Fibroblast of the conjunctiva (primary cell): ENCODE measurements around the gene TAPT1.
"Not testable (repeated sequence)": the region's sequence is repeated elsewhere in the genome, so short reads cannot be mapped to it uniquely, and the experiment has no call there.

ENCODE experiments used
- DNase-seq: peaks from one replicate; pipeline ENCODE4 v3.0.0-alpha.2; 2010; ENCODE audit warnings: low read depth

The TAPT1 gene

DNA sequence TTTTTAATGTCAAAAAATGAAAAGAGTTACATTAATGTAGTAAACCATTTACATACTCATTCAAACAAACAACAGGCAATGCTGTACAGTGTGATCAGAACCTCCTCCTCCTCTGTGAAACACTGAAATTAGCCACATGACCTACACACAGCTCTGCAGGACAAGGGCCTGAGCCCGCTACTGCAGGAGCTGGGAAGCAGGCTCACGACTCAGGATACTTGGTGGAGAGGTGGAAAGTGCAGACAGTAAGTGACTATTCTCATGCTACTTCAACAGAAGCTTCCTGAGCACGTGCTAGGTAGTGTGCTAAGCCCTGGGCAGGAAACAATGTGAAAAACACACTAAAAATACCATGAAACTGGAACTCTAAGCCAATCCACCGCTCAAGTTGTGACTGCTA lies 56.8 kb downstream of the TAPT1 start:
- DNase-seq = no peak

DNA sequence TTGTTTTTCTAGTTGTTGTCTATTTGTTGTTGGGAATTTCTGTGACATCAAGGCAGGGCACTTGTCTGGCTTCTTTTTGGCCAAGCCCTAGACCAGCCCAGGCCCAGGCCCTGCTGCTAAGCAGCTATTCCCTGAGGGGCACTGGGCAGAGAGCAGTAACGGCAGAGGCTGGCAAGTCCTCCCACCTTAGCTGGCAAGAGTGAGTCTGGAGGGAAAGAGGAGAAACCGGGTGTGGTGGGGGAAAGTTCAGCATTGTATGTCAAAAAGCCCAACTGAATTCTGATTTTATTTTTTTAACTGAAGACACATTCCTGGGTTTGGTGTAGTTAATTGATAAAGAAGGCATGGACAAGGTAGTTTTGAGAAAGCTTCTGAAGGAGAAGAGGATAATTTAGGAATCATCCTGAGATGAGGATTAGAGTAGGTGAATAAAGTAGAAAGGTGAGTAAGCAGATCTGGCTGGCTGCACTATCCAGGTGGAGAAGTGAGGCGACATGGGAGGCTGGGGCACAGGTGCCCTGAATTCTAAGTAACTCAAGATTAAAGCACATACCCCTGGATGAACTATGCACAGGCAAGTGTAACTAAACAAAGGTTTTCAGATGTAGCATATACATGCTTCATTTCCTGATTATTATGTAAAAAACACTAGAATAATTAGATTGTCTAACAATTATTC lies 57.4 kb downstream of the TAPT1 start:
- no peak for DNase-seq

DNA sequence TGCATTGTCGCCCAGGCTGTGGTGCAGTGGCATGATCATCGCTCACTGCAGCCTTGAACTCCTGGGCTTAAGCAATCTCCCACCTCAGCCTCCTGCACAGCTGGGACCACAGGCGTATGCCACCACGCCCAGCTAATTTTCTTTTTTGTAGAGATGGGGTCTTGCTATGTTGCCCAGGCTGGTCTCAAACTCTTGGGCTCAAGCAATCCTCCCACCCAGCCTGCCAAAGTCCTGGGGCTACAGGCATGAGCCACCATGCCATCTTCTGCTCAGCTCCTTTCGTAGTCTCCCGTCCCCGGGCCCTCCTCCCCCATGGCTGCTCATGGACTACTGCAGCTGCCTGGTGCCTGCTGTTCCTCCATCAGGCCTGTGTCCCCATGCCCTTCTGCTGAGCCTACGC lies 58.1 kb downstream of the TAPT1 start:
- no peak for DNase-seq

DNA sequence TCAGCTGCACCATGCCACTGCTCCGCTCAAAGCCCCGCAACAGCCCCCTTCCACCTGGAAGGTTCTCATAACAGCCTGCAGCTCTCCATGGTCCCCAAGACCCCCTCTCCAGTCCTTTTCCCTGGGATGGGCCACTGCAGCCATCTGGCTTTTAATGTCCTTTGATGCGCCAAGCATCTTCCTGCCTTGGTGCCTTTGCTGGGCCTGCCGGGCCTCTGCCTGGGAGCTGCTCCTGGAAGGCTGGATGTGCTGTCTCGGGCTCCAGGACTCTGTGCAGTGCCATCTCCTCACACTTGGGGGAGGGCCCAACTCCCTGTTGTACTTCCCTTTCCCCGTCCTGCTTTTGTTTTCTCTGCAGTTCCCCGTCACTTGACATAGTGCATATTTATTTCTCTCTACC lies 60.3 kb downstream of the TAPT1 start:
- DNase-seq = no peak

DNA sequence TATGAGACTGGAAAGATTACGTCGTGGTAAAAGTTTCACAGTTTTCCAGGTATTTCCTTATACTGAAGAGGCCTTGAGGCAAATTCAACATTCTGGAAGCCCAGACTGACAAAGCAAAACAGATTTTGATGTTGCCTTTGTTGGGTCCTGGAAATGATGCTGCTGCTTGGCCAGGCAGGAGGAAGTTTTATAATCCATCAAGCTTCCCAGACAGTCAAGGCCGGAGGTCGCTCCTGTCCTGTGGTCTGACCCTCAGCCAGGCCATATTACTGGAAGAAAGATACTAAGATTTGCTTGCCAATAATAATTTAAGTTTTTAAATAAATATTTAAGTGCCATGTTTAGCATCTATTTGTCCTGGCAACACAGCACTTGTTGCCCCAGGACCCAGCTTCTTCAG lies 63.4 kb downstream of the TAPT1 start:
- no peak for DNase-seq

DNA sequence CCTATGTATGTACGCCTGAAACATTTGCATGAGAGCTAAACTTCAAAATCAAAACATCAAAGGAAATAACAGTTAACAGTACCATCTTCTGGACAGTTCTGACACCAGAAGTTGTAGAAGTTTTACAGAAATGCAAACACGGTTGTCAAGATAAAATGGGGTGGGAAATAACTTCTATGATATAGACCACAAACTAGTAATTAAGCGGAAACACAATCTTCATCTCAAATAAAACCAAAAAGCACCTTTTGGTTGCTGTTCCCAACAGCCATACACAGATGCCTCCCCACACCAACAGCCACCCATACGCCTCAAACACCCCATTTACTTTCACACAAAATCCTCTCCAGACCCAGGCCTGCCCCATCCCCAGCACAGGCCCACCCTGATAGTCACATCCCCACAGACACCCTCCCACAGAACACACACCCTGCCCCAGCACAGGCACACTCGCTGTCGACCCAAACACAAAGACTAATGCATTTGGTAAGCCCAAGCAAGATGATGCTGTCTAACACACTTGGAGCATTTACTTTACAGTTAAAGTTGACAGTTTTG lies 64.3 kb downstream of the TAPT1 start:
- no peak for DNase-seq

DNA sequence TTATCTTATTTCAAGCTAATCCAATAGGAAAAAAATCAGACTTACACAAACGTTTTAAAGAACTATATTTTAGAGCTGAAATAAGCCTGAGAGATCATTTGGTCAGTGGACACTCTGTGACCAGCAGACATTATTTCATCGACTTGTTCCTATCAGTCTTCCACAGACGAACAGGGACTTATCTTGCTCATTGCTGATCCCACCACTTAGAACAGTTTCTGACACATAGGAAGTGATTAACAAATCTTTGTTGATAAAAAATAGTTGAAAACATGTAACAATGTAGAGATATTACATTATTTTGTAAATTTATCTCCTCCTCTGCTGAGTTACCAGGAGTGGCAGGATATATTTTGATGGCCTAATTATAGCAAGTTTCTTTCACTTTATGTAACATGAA lies 65.8 kb downstream of the TAPT1 start:
- DNase-seq = no peak

DNA sequence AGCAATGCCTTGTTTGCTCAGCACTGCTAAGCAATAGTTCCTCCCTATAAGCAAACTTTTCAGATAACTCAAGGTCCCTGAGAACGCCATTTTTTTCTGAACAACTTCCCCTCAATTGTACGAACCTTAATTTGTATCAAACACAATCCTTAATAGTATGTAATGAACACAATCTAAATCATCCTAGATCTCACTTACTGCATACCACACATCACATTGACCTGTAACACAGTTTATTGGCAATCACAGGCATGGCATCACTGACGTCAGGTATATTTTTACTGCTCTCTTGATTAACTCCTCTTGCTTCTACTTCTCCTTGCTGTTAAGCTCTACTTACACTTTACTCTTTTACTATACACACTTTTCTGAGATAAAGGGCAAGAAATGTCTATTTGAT lies 67.0 kb downstream of the TAPT1 start:
- DNase-seq = no peak

DNA sequence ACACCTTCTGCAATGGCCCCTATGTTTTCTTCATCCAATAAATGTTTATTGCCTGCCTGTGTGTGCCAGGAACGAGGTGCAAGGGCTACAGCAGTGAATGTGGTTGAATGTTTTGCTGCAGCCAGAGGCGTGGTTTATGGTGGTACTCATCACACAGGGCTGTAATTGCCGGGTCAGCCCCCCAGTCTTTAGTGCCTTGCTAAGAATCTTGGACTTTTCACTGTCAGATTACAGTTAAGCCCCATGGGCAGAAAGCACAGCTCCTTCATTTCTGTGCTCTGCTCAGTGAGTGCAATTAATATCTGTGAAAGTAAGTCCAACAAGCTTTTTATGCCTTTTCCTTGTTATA lies 67.8 kb downstream of the TAPT1 start:
- DNase-seq = no peak

DNA sequence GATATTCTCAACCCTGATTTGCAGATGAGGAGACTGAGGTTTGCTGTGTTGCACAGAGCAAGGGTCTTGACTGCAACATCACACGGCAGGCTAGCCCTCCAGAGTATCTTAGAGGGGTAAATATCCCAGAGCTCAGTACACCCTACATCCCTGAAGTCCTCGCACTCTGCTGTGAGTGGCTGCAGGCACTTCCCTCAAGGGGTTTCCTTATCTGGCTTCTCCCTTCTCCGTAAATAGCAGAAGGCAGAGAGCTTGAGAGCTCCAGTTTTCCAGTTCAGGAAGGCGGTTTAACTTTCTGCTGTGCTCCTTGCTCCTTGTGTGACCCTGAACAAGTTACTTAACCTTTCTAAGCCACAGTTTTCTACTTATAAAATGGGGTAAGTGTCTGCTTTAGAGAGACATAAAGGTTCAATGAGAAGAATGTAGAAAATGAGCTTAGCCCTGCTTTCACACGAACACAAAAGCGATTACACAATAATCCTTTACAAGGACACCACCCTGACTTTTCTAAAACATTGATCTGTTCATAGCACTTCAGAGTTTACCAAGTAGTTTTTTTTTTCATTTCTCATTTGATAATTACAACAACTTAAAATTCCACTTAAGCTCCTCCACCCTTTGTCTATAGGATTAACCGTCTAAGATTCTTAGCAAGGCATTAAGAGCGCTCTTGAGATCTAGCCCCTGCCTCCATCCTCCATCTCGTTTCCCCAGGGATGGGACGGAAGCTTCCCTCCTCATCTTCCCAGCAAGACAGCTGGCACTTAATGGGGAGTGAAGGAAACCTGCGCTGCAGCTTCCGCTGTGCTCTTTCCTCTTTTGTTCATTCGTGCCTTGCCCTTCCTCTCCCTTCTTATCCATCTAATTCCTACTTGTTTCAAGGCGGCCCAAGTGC lies 68.4 kb downstream of the TAPT1 start:
- DNase-seq = no peak

DNA sequence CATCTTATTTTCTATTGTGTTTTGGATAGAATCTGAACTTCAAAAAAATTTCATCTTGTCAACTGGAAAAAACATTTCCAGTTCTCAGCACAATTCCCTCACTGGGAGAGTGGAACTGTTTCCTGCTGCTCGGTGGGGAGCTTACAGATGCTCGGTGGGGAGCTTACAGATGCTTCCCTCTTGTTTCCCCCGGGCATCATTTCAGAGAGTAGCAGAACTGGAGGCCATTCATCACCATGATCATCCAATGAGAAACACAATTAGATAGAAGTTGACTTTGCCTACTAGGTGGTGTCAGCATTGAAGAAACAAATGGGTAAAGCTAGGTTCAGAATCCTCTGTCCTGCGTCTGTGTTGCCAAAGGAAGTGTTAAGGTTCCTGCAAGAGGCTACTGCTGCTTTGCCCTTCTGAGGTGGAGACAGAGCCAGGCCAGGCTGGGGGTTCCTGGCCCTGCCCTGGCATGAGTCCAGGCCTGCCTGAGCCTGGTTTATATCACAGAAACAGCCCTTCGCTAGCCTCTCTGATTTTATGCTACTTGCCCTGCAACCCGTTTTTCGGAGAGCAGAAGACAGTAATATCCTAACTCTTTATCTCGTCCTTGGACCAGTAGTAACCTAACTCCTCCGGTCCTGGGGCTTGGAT lies 70.6 kb downstream of the TAPT1 start:
- no peak for DNase-seq

DNA sequence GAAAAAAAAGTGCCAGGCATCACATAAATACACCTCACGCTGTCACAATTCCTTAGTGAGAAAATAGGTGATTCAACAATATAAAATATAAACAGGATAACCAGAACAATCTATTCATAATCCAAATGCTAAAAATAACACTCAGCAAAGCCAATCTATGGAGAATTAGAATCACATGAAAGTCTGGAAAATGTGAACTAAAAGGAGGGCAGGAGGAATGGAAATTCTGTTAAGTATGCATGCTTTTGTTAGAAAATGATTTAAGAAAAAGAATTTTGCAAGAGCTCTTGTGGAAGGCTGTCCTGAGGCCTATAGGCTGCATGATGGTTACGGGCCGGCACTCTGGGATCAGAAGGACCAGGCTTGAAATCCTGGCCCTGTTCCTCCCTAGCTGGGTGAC lies 71.8 kb downstream of the TAPT1 start:
- DNase-seq = no peak

DNA sequence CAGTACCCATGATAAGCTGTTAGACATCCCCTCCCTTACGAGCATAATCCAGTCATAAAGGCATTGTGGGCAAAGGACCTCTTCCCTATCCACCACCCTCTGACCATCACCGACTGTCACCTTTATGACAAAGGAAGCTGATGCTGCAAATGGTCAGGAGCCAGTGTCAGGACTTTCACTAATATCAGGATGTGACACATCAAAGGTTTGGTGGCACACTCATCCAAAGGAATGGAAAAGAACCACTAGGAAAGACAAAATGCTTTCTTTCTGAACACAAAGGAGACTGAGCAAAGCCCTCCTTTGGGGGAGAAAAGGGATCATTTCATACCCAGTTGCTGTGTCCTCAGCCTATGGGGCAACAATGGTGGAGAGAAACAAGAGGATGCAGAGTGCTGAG lies 75.6 kb downstream of the TAPT1 start:
- no peak for DNase-seq

DNA sequence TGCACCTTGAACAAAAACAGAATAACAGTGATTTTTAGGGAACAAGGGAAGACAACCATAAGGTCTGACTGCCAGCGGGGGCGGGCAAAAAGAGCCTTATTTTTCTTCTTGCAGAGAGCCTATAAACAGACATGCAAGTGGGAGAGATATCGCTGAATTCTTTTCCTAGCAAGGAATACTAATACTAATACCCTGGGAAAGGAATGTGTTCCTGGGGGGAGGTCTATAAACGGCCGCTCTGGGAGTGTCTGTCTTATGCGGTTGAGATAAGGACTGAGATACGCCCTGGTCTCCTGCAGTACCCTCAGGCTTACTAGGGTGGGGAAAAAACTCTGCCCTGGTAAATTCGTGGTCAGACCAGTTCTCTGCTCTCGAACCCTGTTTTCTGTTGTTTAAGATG lies 81.4 kb downstream of the TAPT1 start:
- not testable (repeated sequence) for DNase-seq

DNA sequence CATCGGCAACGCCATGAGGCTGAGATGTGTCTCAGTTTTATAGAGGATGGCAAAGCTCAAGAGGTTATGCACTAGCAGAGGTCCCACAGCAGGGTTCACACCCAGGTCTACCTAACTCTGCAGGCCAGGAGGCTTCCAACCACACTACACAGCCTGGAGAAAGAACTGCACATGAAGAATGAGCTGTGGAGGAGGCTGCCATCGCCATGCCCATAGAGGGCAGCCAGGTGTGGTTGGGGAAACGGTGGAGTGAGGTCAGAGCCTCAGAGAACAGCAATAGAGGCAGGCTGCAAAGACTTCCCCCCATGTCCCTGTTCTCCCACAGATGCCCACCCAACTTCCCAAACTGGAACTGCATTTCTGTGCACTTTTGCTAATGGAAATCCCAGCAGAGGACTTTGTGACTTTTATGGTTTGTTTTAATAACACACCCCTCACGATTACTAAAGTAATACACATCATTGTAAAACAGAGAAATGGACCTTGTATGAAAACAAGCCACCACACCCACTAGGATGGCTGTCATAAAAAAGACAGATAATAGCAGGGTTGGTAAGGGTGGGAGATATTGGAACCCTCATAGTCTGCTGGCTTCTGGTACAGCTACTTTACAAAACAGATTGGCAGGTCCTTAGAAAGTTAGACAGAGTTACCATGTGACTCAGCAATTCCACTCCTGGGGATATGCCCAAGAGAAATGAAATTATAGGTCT lies 83.5 kb downstream of the TAPT1 start:
- DNase-seq = no peak

DNA sequence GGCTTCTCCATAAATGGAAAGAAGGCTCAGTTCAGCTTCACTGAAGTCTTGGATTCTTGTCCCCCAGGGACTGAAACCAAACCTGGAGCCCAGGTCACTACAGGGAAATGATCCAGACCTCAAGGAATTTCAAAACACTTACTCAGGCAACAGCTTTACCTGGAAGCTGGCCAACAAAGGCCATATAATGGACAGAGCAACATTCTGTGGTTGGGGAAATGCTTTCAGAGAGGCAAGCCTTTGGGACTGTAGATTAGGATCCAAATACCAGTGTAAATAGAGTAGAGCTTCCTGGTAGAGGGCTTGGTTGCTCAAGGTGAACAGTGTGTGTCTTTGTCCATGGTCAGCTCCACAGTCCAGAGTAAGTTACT lies 85.4 kb downstream of the TAPT1 start:
- DNase-seq = peak; percentile 63

DNA sequence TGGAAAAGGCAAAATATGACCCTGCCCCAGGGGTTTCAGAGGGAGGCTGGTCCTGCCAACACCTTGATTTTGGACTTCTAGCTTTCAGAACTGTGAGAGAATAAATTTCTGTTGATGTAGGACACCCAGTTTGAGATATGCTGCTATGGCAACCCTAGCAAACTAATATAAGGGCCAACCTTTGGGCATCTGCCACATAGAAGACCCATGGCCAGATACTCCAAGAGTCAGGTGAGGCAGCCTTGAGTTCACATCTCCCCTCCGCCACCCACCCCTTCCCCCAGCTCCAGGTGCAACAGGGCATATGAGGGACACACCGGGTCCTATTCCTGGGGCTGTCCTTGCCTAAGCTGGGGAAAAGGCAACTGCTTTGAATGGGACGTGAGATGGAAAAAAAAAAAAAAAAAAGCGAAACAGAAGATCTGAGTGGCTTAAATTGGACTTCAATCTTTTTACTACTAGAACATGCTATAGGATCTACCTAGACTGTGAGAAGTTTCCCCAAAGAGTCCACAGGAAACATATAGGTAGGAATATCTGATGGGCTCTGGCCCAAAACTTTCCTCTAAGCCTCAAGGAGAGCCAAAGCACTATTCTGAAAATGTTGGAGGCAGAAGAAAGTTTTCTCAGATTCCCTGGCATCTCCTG lies 85.9 kb downstream of the TAPT1 start:
- DNase-seq = no peak

DNA sequence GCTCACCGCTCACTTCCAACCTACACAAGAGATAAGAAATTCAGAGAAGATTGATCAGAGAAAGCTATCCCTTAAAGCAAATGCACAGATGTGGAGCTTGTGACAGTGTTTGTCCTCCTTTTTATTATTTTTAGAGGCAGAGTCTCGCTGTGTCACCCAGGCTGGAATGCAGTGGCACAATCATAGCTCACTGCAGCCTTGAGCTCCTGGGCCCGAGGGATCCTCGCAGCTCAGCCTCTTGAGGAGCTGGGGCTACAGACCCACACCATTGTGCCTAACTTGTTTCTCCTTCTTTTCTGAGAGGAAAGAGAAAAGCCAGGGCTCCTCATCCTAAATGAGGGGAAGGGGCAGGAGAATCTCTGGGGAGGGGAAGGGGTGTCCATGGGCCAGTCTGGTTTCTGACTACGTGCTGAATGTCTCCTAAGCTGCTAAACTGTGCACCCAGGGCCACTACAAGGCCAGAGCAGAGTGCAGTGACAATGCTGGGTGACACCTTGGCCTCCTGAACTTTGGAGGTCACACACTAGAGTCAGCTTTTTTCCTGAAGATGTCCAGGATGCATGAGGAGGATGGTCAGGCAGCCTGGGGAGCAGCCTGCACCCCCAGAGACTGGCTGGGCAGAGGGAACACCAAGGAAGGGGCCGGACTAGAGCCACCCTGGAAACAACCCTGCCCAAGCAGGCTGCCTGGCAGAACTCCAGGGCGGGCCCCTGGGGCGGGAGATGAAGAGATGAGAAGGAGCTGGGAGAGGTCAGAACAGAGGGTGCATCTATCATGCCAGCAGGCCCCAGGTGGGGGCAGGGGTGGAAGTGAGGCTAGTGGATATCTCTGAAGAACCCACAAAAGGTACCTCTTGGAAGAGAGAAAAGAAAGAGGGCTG lies 87.0 kb downstream of the TAPT1 start:
- no peak for DNase-seq

DNA sequence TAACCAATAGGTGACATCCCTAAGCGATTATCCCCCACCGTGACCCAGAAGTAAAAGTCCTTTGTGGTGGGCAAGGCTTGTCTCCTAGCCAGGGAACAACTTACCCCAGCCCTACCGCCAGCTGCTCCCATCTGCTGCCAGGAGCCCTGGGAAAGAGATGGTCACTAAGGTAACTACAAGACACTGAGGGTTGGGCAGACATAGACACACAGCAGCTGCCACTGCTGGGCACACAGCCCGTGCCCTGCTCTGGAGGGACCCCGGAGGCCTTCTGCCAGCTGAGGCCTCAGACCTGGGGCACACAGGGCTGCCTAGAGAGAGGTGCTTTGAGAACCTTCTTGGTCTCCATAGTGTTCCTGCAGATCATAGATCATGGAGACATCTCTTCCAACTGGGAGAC lies 89.4 kb downstream of the TAPT1 start:
- no peak for DNase-seq

DNA sequence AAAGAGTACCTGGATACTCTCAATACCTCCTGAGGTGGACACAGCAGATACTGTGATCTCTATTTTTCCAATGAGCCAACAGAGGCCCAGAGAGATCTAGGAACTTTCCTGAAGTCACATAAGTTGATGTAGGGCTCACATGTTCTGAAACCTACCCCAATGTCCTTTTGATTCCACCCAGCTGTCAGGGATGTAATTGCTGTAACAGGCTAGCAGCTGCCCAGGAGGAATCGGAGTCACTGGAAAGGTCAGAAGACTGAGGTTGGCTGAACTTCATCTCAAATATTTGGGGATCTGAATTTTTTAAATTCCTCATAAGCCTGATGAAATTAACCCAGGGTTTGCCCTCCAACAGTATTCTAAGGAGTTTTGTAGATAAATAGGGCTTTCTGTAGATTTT lies 90.0 kb downstream of the TAPT1 start:
- DNase-seq = no peak

DNA sequence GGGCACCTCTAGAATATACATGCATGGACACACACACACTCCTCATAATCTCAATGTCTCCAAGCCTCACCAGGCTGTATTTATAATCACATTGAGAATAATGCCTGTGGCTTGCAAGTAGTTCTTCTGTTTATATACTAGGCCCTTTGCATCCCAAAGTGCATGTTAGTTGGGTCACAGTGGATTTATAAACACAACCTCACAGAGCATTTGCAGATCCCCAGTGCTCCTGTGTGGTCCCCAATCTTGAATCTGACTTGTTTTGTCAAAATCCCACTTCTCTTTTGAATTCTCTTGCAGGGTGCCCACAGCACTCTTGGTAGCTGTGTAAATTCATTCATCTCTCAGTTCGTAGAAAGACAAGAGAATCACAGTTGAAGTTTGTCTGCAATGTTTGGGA lies 92.9 kb downstream of the TAPT1 start:
- no peak for DNase-seq
